CD4-positive, alpha-beta T cell treated with Interleukin-21 for 1 hour (primary cell): ENCODE measurements around the gene PDS5A.
"Not testable (repeated sequence)": the region's sequence is repeated elsewhere in the genome, so short reads cannot be mapped to it uniquely, and the experiment has no call there.

Experiments used
- DNase-seq: peaks from one replicate; pipeline ENCODE4 v3.0.0-alpha.2; 2020

The PDS5A gene

DNA sequence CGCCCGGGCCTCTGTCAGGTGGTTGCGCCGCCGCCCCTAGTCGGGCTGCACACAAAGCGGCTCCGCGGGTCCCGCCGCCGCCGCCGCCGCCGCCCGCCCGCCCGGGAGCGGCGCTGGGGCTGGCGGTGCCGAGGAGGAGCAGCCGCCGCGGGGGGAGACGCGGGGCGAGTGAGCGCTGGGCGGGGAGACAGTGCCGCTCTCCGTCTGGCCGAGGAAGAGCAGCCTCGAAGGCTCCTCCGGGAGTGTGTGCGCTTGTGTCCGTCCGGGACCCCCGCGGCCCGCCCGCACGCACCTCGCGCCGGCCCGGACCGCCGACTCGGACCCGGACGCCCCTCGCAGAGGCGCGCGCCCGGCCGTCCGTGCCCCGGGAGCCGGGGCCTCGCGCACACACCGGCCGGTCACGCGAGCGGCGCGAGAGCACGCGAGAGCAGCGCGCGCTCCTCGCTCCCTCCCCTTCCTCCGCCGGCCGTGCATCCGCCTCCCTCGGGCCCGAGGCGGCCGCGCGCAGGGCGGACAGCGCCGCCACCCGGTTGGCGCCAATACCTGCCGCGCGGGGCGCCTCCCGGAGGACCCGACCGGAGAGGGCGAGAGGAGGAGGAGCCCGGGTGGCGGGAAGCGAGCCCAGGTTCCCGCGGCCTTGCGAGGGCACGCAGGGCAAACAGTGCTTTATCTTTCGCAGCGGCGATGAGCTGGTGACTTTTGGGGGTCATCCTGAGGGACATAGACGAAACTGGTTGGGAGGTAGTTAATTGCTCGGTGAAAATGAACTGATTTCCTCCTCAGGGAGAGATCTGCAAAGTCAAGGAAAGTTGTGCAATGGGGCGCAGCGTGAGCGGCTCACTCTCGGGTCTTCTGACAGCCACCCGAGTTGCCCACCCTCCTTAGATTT is at the start of gene PDS5A:
Gene PDS5A, minus strand, starts transcription at position 423 of the 889 bp plus-strand sequence. CDS start 1,334 bp downstream, outside the sequence.
- peak; percentile 91 for DNase-seq

DNA sequence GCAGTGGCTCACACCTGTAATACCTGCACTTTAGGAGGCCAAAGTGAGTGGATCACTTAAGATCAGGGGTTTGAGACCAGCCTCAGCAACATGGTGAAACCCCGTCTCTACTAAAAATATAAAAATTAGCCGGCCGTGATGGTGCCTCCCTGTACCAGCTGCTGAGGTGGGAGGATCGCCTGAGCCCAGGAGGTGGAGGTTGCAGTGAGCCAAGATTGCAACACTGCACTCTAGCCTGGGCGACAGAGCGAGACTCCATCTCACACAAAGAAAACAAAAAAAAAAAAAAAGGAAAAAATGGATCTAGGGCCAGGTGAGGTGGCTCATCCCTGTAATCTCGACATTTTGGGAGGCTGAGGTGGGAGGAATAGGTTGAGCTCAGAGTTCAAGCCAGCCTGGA is 46.3 kb upstream of the PDS5A start:
- DNase-seq, result not testable (repeated sequence)

DNA sequence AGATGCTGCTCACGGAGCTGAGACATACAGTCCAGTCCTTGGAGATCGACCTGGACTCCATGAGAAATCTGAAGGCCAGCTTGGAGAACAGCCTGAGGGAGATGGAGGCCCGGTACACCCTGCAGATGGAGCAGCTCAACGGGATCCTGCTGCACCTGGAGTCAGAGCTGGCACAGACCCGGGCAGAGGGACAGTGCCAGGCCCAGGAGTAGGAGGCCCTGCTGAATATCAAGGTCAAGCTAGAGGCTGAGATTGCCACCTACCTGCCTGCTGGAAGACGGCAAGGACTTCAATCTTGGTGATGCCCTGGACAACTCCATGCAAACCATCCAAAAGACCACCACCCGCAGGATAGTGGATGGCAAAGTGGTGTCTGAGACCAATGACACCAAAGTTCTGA is 43.4 kb upstream of the PDS5A start:
- DNase-seq, result not testable (repeated sequence)

- no peak for DNase-seq
These were observed 42.5 kb upstream of the PDS5A start for GRCh38 chr4:40020221-40020620.

GRCh38 chr4:40016007-40016406 is 38.3 kb upstream of the PDS5A start:
- DNase-seq, result no peak

DNA sequence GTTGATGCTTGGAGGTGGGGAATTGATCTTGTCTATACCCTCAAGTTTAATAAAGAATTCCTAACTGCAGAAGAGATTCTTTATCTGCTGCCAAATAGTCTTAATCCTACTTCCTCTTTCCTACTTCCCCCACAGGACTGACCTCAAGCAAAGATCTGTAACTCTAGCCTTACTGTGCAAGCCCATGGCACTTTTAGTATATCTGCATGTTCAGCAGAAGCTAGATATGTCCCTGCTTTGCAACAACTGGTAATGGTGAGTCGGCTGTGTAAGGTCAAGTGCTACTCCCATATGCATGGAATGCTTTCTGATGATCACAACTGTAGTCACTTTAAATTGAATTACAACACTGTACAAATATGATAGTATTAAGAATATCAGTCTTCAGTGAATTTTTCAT is 26.3 kb upstream of the PDS5A start:
- DNase-seq, result no peak

- DNase-seq, result no peak
These were observed 23.0 kb upstream of the PDS5A start for GRCh38 chr4:40000711-40001110.

DNA sequence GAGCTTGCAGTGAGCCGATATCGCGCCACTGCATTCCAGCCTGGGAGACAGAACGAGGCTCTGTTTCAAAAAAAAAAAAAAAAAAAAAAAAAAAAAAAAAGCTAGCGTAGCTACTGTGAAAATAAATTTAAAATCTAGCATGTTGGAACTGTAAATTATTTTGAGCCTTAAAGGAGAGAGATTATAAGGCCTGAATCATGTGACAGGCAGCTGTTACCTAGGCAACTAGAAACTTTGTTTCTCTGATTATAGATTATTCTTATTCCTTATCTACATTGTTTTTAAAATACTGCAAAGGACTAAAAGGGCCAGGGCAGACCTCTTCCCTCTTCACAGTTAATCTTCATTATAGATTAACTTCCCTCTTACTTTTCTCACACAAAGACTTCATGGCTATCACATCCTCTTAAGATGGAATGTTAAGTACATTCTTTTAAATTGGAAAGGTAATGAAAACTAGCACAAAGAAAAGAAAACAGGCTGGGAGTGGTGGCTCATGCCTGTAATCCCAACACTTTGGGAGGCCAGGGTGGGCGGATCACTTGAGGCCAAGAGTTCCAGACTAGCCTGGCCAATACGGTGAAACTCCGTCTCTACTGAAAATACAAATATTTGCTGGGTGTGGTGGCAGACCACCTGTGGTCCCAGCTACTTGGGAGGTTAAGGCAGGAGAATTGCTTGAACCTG is 21.1 kb upstream of the PDS5A start:
- DNase-seq, result no peak

- no peak for DNase-seq
These were observed 19.1 kb upstream of the PDS5A start for GRCh38 chr4:39996811-39997210.

- DNase-seq, result no peak
These were observed 16.7 kb upstream of the PDS5A start for GRCh38 chr4:39994406-39994805.

GRCh38 chr4:39989381-39989780 is 11.7 kb upstream of the PDS5A start:
- not testable (repeated sequence) for DNase-seq

DNA sequence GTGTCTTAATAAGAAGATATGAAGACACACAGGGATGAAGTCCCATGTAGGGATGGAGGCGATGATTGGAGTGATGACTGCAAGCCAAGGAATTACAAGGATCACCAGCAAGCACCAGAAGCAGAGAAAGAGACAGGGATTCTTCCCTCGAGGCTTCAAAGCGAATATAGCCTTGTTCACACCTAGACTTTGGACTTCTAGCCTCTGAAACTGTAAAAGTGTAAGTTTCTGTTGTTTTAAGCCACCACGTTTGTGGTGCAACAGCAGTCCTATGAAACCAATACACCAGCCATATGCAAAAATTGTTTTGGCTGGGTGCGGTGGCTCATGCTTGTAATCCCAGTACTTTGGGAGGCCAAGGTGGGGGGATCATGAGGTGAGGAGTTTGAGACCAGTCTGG is 9.8 kb upstream of the PDS5A start:
- no peak for DNase-seq

GRCh38 chr4:39978904-39979303 is 1.2 kb upstream of the PDS5A start:
- DNase-seq, result no peak

DNA sequence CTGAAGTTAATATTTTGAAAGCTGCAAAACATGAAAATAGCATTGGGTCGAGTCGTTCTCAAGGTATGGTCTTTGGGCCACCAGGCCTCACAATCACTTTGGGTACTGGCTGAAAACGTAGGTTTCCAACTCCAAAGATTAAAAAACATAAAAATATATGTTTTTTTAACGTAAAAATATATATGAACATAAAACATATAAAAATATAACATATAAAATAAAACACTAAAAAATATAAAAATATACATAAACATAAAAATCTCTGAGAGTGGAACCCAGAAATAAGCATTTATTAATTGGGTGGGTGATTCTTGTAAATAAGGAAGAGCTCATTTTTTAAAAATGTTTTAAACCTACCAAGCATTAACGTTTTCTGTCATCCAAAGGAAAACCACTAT is 666 bp upstream of the PDS5A start:
- DNase-seq, result no peak

GRCh38 chr4:39976945-39977488 is 694 bp downstream of the PDS5A start:
- no peak for DNase-seq

DNA sequence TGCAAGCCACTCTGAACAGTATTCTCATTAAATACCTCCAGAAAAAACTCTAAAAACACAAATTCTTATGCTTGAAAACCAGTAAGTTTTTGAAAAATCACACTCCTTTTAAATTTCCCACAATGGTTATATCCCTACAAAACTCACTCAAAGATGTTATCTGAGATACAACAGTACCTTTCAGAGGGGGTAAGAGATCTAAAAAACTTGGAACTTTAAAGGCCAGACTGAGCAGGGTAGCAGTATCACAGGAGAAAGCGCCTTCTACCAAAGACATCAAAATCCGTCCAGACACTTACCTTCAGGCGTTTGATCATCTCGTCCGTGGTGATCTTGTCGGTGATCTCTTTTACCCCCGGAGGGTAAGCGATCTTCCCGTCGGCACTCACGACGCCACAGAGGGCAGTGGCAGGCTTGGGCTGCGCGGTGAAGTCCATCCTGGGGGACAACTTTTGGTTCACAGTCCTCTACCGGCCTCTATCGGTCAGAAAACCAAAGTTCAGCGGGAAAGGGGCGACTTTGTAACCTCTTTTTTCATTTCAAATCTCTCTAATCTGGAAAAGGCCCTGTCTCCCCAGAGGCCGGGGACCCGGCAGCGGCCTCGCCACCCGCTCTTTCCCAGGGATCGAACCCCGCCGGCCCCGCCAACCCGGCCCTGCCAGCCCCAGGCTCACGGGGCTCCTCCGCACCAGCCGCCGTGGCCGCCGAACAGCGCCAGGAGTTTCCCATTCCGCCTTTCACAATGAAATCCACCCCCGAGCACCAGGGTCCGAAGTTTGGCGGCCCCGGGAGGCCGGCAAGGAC is 1.4 kb downstream of the PDS5A start:
- DNase-seq, result peak; percentile 82

DNA sequence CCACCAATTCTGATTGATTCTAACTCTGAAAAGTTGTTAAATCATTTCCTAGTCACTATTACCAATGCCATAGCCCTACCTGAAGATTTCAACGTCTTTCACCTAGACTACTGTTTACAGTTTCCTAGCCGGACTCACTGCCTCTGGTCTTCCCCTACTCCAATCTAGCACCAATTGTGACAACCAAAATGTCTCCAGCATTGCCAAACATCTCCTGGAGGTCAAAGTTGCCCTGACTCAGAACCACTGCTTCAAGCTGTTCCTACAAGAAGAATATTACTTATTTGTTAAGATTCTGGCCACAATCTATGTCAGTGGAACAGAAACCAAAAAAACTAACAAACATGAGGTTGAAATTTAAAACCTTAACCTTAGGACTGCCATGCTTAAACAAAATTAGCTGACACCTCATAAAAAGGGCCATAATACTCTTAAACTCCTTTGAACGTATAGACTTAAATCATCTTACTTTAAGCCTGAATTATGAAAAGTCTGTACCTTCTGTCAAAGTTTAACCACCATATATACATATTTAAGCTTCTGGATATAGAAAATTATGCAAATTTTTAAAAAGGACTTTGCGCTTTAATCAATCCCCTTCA is 2.1 kb downstream of the PDS5A start:
- DNase-seq, result no peak

DNA sequence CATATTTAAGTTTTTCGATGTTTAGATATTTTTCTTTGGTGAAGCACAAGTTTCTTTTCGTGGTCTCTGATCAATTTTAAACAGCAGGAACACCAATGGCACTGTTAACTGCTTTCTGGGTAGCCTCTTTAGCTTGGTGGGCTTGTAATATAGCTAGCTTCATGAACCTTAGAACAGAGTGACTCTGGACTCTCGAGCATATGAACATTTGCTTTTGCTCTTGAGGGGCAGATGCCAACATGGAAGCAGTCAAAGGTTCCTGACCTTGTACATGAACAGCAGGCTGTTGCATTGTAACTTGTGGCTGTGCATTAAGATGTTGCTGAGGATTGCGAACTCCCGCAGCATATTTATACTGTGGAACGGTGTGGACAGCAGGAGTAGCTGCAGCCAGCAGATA is 4.7 kb downstream of the PDS5A start:
- DNase-seq, result not testable (repeated sequence)

GRCh38 chr4:39970671-39971640 is 6.8 kb downstream of the PDS5A start:
- DNase-seq, result no peak

- DNase-seq, result no peak
These were observed 14.1 kb downstream of the PDS5A start for GRCh38 chr4:39963656-39964055.

- no peak for DNase-seq
These were observed 16.3 kb downstream of the PDS5A start for GRCh38 chr4:39961311-39961877.
